SK-N-SH treated with all-trans-retinoic acid at 6 μM for 48 hours (cell line): Measurements from ENCODE around the gene TNPO3.
A peak's percentile ranks its signal among the peaks of the same experiment; 100 is the strongest.

Source experiments
- ATAC-seq: fragments of 200-7000 bp; cut with Tn5 transposase; 3 replicates; pipeline ENCODE4 v1.9.1; 2020; ENCODE audit warnings: mild to moderate bottlenecking, moderate library complexity
- BACH2 ChIP-seq: fragments of 250-450 bp; sonication (Bioruptor Pico); IDR thresholded peaks from 2 replicates; pipeline ENCODE4 v1.9.0; 2021; ENCODE audit warnings: mild to moderate bottlenecking, borderline replicate concordance
- CSDC2 ChIP-seq: fragments of 250-450 bp; sonication (Bioruptor Pico); IDR thresholded peaks from 2 replicates; pipeline ENCODE4 v1.5.0; 2020; ENCODE audit warnings: mild to moderate bottlenecking, moderate library complexity
- ESRRG ChIP-seq: fragments of 250-450 bp; sonication (Bioruptor Pico); IDR thresholded peaks from 2 replicates; pipeline ENCODE4 v1.6.1; 2021; ENCODE audit warnings: mild to moderate bottlenecking
- GLIS3 ChIP-seq: fragments of 250-450 bp; sonication (Bioruptor Pico); IDR thresholded peaks from 2 replicates; pipeline ENCODE4 v1.5.0; 2020; ENCODE audit warnings: mild to moderate bottlenecking, moderate library complexity
- ISL1 ChIP-seq: fragments of 250-450 bp; sonication (Bioruptor Pico); IDR thresholded peaks from 2 replicates; pipeline ENCODE4 v2.1.2; 2022; ENCODE audit warnings: mild to moderate bottlenecking, moderate library complexity
- PPARA ChIP-seq: fragments of 250-450 bp; sonication (Bioruptor Pico); IDR thresholded peaks from 2 replicates; pipeline ENCODE4 v1.5.0; 2020; ENCODE audit warnings: mild to moderate bottlenecking, borderline replicate concordance
- RARB ChIP-seq: fragments of 250-450 bp; sonication (Bioruptor Pico); IDR thresholded peaks from 2 replicates; pipeline ENCODE4 v1.8.0; 2021; ENCODE audit warnings: mild to moderate bottlenecking, moderate library complexity
- SNAI2 ChIP-seq: fragments of 250-450 bp; sonication (Bioruptor Pico); IDR thresholded peaks from 2 replicates; pipeline ENCODE4 v1.5.0; 2020; ENCODE audit warnings: mild to moderate bottlenecking, moderate library complexity
- TCF4 ChIP-seq: fragments of 250-450 bp; sonication (Bioruptor Pico); IDR thresholded peaks from 2 replicates; pipeline ENCODE4 v1.8.0; 2021; ENCODE audit warnings: mild to moderate bottlenecking, moderate library complexity, borderline replicate concordance
- TSHZ2 ChIP-seq: fragments of 250-450 bp; sonication (Bioruptor Pico); IDR thresholded peaks from 2 replicates; pipeline ENCODE4 v1.5.0; 2020; ENCODE audit warnings: mild to moderate bottlenecking, moderate library complexity
- ZC3H10 ChIP-seq: fragments of 250-450 bp; sonication (Bioruptor Pico); IDR thresholded peaks from 2 replicates; pipeline ENCODE4 v1.5.1; 2021; ENCODE audit warnings: mild to moderate bottlenecking, moderate library complexity
- ZFP3 ChIP-seq: fragments of 250-450 bp; sonication (Bioruptor Pico); IDR thresholded peaks from 2 replicates; pipeline ENCODE4 v1.5.0; 2020; ENCODE audit warnings: mild to moderate bottlenecking, moderate library complexity
- ZFP30 ChIP-seq: fragments of 450-650 bp; formaldehyde crosslinking; IDR thresholded peaks from 2 replicates; pipeline ENCODE4 v1.5.0; 2022; ENCODE audit warnings: mild to moderate bottlenecking, moderate library complexity
- ZNF565 ChIP-seq: fragments of 450-650 bp; formaldehyde crosslinking; conservative IDR thresholded peaks from 2 replicates; pipeline ENCODE4 v1.5.0; 2020; ENCODE audit warnings: low read depth, mild to moderate bottlenecking, moderate library complexity
- ZNF70 ChIP-seq: fragments of 450-650 bp; formaldehyde crosslinking; IDR thresholded peaks from 2 replicates; pipeline ENCODE4 v1.5.0; 2020; ENCODE audit warnings: mild to moderate bottlenecking, moderate library complexity
- ZNF8 ChIP-seq: fragments of 450-650 bp; formaldehyde crosslinking; IDR thresholded peaks from 2 replicates; pipeline ENCODE4 v1.5.0; 2020; ENCODE audit warnings: mild to moderate bottlenecking, moderate library complexity
- TF ChIP-seq, protein P1 (sequence below): fragments of 250-450 bp; sonication (Bioruptor Pico); IDR thresholded peaks from 2 replicates; pipeline ENCODE4 v1.8.0; 2021; ENCODE audit warnings: low read depth, mild to moderate bottlenecking, moderate library complexity, borderline replicate concordance
- TF ChIP-seq, protein P2 (sequence below): fragments of 250-450 bp; sonication (Bioruptor Pico); IDR thresholded peaks from 2 replicates; pipeline ENCODE4 v1.5.1; 2020; ENCODE audit warnings: low read depth, mild to moderate bottlenecking, moderate library complexity
- TF ChIP-seq, protein P3 (sequence below): fragments of 250-450 bp; sonication (Bioruptor Pico); IDR thresholded peaks from 2 replicates; pipeline ENCODE4 v1.8.0; 2020; ENCODE audit warnings: mild to moderate bottlenecking, moderate library complexity, borderline replicate concordance

Gene TNPO3

DNA sequence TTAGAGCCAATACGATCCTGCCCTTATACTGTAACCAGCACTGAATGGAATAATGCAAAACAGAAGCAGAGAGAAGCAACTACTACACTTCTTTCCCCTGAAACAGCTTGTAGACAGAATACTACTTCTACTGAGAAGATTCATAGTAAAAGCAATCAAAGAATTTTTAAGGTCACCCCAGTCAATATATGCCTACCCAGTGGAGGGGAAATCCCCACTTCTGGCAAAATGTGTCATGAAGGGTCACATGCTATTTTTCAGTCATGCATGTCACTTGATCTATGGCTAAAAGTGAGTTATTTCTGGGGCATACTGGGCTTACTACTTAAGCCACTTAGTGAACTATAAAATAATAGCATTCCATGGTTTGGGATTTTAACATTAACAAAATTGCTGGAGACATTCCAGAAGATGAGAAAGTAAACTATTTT is 91.6 kb downstream of the TNPO3 start:
- ATAC-seq, result peak; percentile 47
- TF ChIP-seq PPARA, result no peak
- no peak for TF ChIP-seq CSDC2 (CRISPR knock-in tag)
- no peak for TF ChIP-seq BACH2 (CRISPR knock-in tag)
- TF ChIP-seq ZFP30, result no peak
- TF ChIP-seq ISL1 (CRISPR knock-in tag), result peak; percentile 98
- no peak for TF ChIP-seq ZNF565

DNA sequence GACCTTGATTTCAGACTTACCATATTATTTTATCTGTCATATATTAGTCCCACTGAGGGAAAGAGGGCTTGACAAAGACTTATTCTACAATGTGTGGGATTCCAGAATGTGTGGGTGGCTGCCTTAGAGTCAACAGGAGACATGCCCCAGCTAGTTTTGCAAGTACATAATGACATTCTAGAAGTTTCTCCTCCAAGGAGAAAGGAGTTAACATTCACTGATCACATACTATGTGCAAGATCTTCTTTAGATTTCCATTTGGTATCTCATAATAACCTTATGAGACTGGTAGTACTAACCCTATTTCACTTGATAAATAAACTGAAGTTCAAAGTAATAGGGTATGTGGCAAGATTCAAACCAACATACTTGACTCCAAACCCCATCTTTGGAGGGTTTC is 92.0 kb downstream of the TNPO3 start:
- no peak for TF ChIP-seq ISL1 (CRISPR knock-in tag)
- no peak for TF ChIP-seq TCF4 (CRISPR knock-in tag)
- TF ChIP-seq, all 23 proteins: peak for 0
- ATAC-seq, result no peak

- TF ChIP-seq ZNF565 (no peak), ZNF70 (CRISPR knock-in tag) (no peak), GLIS3 (CRISPR knock-in tag) (no peak), SNAI2 (CRISPR knock-in tag) (no peak), TSHZ2 (no peak), ESRRG (CRISPR knock-in tag) (no peak), ZC3H10 (no peak), PPARA (no peak)
- TF ChIP-seq, protein P1, sequence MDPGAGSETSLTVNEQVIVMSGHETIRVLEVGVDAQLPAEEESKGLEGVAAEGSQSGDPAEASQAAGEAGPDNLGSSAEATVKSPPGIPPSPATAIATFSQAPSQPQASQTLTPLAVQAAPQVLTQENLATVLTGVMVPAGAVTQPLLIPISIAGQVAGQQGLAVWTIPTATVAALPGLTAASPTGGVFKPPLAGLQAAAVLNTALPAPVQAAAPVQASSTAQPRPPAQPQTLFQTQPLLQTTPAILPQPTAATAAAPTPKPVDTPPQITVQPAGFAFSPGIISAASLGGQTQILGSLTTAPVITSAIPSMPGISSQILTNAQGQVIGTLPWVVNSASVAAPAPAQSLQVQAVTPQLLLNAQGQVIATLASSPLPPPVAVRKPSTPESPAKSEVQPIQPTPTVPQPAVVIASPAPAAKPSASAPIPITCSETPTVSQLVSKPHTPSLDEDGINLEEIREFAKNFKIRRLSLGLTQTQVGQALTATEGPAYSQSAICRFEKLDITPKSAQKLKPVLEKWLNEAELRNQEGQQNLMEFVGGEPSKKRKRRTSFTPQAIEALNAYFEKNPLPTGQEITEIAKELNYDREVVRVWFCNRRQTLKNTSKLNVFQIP (CRISPR knock-in tag), result no peak
- TF ChIP-seq, all 23 proteins: peak for 0
- no peak for ATAC-seq
Observed at GRCh38 chr7:128961030-128961659, 93.8 kb downstream of the TNPO3 start.

DNA sequence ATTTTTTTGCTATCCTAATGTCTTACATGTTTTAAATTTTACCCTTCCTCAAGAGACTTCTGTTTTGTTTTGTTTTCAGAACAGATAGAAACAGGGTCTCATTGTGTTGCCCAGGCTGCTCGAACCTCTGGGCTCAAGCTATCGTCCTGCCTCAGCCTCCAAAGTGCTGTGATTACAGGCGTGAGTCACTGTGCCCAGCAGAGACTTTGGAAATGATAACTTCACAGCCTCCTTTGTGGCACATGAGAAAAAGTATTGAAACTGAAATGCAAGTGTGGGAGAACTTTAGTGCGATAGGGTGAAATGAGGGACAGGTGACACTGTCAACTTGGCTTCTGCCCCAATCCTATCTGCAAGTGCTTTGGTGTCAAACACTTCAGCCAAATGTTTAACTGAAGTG is 95.6 kb downstream of the TNPO3 start:
- no peak for ATAC-seq
- TF ChIP-seq ZNF8 (CRISPR knock-in tag) (no peak), ZFP3 (no peak), CSDC2 (CRISPR knock-in tag) (no peak)
- TF ChIP-seq, protein P2, sequence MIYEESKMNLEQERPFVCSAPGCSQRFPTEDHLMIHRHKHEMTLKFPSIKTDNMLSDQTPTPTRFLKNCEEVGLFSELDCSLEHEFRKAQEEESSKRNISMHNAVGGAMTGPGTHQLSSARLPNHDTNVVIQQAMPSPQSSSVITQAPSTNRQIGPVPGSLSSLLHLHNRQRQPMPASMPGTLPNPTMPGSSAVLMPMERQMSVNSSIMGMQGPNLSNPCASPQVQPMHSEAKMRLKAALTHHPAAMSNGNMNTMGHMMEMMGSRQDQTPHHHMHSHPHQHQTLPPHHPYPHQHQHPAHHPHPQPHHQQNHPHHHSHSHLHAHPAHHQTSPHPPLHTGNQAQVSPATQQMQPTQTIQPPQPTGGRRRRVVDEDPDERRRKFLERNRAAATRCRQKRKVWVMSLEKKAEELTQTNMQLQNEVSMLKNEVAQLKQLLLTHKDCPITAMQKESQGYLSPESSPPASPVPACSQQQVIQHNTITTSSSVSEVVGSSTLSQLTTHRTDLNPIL, result no peak

DNA sequence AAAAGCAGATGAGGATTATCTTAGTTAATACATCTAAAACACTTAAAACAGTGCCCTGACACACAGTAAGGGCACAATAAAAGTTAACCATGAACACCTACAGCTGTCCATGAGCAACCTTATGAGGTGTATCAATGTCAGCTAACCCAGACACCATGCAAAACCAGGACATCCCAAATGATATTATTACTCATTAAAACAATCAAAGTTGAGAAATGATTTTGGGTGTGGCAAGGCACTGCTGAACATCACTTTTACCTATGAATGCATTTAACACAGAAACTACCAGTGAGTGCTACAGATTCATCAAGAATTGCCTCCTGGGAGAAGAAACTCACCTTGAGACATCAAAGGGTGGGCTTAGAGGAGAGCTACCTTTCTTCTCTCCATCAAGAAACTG is 98.9 kb downstream of the TNPO3 start:
- peak; percentile 36 for ATAC-seq
- TF ChIP-seq, protein P3, sequence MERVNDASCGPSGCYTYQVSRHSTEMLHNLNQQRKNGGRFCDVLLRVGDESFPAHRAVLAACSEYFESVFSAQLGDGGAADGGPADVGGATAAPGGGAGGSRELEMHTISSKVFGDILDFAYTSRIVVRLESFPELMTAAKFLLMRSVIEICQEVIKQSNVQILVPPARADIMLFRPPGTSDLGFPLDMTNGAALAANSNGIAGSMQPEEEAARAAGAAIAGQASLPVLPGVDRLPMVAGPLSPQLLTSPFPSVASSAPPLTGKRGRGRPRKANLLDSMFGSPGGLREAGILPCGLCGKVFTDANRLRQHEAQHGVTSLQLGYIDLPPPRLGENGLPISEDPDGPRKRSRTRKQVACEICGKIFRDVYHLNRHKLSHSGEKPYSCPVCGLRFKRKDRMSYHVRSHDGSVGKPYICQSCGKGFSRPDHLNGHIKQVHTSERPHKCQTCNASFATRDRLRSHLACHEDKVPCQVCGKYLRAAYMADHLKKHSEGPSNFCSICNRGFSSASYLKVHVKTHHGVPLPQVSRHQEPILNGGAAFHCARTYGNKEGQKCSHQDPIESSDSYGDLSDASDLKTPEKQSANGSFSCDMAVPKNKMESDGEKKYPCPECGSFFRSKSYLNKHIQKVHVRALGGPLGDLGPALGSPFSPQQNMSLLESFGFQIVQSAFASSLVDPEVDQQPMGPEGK (CRISPR knock-in tag), result no peak
- TF ChIP-seq TCF4 (CRISPR knock-in tag) (no peak), TSHZ2 (no peak), RARB (no peak), SNAI2 (CRISPR knock-in tag) (no peak), ZNF565 (no peak)
- TF ChIP-seq, protein P2, result no peak
